Activated T-helper 17 cell treated with anti-CD3 and anti-CD28 coated beads, Interleukin-2, amount 50 U/mL, for 72 hours (primary cell): ENCODE data around the gene AK1. TPM values are rescaled to one million over a fixed set of nuclear protein-coding genes. Genes with fewer than 3 reads are reported as not detected.
A peak's percentile ranks its signal among the peaks of the same experiment; 100 is the strongest.

ENCODE experiments used
- ATAC-seq: fragments of 150-1000 bp; cut with Tn5 transposase; replicated peaks from 2 replicates; pipeline ENCODE4 v1.10.0; 2021; ENCODE audit warnings: mild to moderate bottlenecking, moderate library complexity
- H3K27ac Mint-ChIP-seq: one replicate; pipeline ENCODE4 v1.8.0; 2022; ENCODE audit warnings: mixed read lengths
- H3K27me3 Mint-ChIP-seq: one replicate; pipeline ENCODE4 v1.8.0; 2022; ENCODE audit warnings: mixed read lengths
- H3K36me3 Mint-ChIP-seq: one replicate; pipeline ENCODE4 v1.8.0; 2022; ENCODE audit warnings: low read depth, mild to moderate bottlenecking, mixed read lengths
- H3K4me1 Mint-ChIP-seq: one replicate; pipeline ENCODE4 v1.8.0; 2022; ENCODE audit warnings: mixed read lengths
- H3K4me3 Mint-ChIP-seq: one replicate; pipeline ENCODE4 v1.8.0; 2022; ENCODE audit warnings: mild to moderate bottlenecking, mixed read lengths
- H3K9me3 Mint-ChIP-seq: one replicate; pipeline ENCODE4 v1.8.0; 2022; ENCODE audit warnings: mixed read lengths
- total RNA-seq, 2 donors: library from RNA; stranded (reverse); gene quantifications; one replicate each; pipeline ENCODE4 v1.2.3, GENCODE V29; 2022

Gene AK1
- total RNA-seq, 2 donors from 2014 or later, result 23.2 to 79.0 TPM

GRCh38 chr9:127822108-127822507 is 55.4 kb downstream of the AK1 start:
- H3K27me3 Mint-ChIP-seq, result no peaks in the 10 kb centered on the region
- no peak for ATAC-seq
- H3K4me1 Mint-ChIP-seq, result no peaks in the 10 kb centered on the region
- no peak overlapping the region for H3K4me3 Mint-ChIP-seq
- H3K27ac Mint-ChIP-seq, result no peak overlapping the region
- H3K9me3 Mint-ChIP-seq, result no peaks in the 10 kb centered on the region
- H3K36me3 Mint-ChIP-seq, result peaks cover 11% of the 10 kb centered on the region

- Mint-ChIP-seq H3K4me1 (no peaks in the 10 kb centered on the region), H3K27ac (no peak overlapping the region), H3K36me3 (peaks cover 26% of the 10 kb centered on the region), H3K27me3 (no peaks in the 10 kb centered on the region), H3K4me3 (no peak overlapping the region), H3K9me3 (no peaks in the 10 kb centered on the region)
- ATAC-seq, result no peak
Measured at GRCh38 chr9:127818574-127818973, 58.9 kb downstream of the AK1 start.

GRCh38 chr9:127817881-127818434 is 59.5 kb downstream of the AK1 start:
- H3K4me3 Mint-ChIP-seq, result no peak overlapping the region
- no peaks in the 10 kb centered on the region for H3K9me3 Mint-ChIP-seq
- H3K27ac Mint-ChIP-seq, result peak overlapping the region; percentile 71
- no peak for ATAC-seq
- H3K4me1 Mint-ChIP-seq, result no peaks in the 10 kb centered on the region
- no peaks in the 10 kb centered on the region for H3K27me3 Mint-ChIP-seq
- peaks cover 32% of the 10 kb centered on the region for H3K36me3 Mint-ChIP-seq

GRCh38 chr9:127816728-127817127 is 60.7 kb downstream of the AK1 start:
- no peak overlapping the region for H3K4me3 Mint-ChIP-seq
- H3K4me1 Mint-ChIP-seq, result no peaks in the 10 kb centered on the region
- H3K36me3 Mint-ChIP-seq, result peaks cover 45% of the 10 kb centered on the region
- H3K9me3 Mint-ChIP-seq, result no peaks in the 10 kb centered on the region
- ATAC-seq, result no peak
- no peak overlapping the region for H3K27ac Mint-ChIP-seq
- no peaks in the 10 kb centered on the region for H3K27me3 Mint-ChIP-seq

Other genes with a start within 250 kb of the AK1 start
- under 1 TPM in 1 of 2 donors, not detected in 1; 0.13 TPM for gene CFAP157, start 170.7 kb downstream of the AK1 start, total RNA-seq
- 10 to 100 TPM in 1 of 2 donors, 1 to 10 TPM in 1; 6.5 to 13.5 TPM for gene PTRH1, start 162.0 kb downstream of the AK1 start, total RNA-seq
- gene TTC16, start 161.6 kb downstream of the AK1 start, total RNA-seq, result 1 to 10 TPM; 1.8 to 2.0 TPM
- 10 to 100 TPM in 1 of 2 donors, 1 to 10 TPM in 1; 8.5 to 15.7 TPM for gene TOR2A, start 142.4 kb downstream of the AK1 start, total RNA-seq
- 10 to 100 TPM; 27.6 to 46.8 TPM for gene SH2D3C, start 99.0 kb downstream of the AK1 start, total RNA-seq
- 10 to 100 TPM; 82.8 to 94.2 TPM for gene CDK9, start 91.6 kb downstream of the AK1 start, total RNA-seq
- 10 to 100 TPM; 56.7 to 95.6 TPM for gene FPGS, start 74.8 kb downstream of the AK1 start, total RNA-seq
- 10 to 100 TPM in 1 of 2 donors, 1 to 10 TPM in 1; 10.0 to 18.7 TPM for gene ENG, start 23.0 kb downstream of the AK1 start, total RNA-seq
- 100 to 1,000 TPM in 1 of 2 donors, 10 to 100 TPM in 1; 61.7 to 124 TPM for gene ST6GALNAC6, start 21.9 kb upstream of the AK1 start, total RNA-seq
- 10 to 100 TPM; 19.6 to 19.8 TPM for gene ST6GALNAC4, start 39.4 kb upstream of the AK1 start, total RNA-seq
- gene PIP5KL1, start 53.1 kb upstream of the AK1 start, total RNA-seq, result 1 to 10 TPM; 2.6 to 3.7 TPM
- 10 to 100 TPM; 29.4 to 54.5 TPM for gene DPM2, start 60.2 kb upstream of the AK1 start, total RNA-seq
- 10 to 100 TPM; 29.6 to 37.8 TPM for gene EEIG1, start 103.3 kb upstream of the AK1 start, total RNA-seq
- gene NAIF1, start 189.6 kb upstream of the AK1 start, total RNA-seq, result 10 to 100 TPM in 1 of 2 donors, 1 to 10 TPM in 1; 9.0 to 15.0 TPM
- 10 to 100 TPM; 10.8 to 12.7 TPM for gene SLC25A25, start 190.6 kb upstream of the AK1 start, total RNA-seq